H1 (cell line): ENCODE data around the gene WBP1L. TPM values are rescaled to one million over a fixed set of nuclear protein-coding genes. Genes with fewer than 3 reads are reported as not detected.
A peak's percentile ranks its signal among the peaks of the same experiment; 100 is the strongest.
"Not testable (repeated sequence)": the region's sequence is repeated elsewhere in the genome, so short reads cannot be mapped to it uniquely, and the experiment has no call there.

Experiments
- CTCF ChIA-PET: fragments of 300-600 bp; sonication (Branson Sonifier 250); formaldehyde crosslinking; loops from one replicate; lab custom pipeline; 2021; ENCODE audit not compliant: partially characterized antibody; lab: Charles Lee
- POLR2A ChIA-PET: fragments of 300-600 bp; sonication (Branson Sonifier 250); formaldehyde crosslinking; loops from one replicate; lab custom pipeline; 2021; ENCODE audit warnings: inconsistent platforms; ENCODE audit not compliant: partially characterized antibody; lab: Charles Lee
- DNase-seq, 2 experiments: peaks; one replicate each; pipeline versions ENCODE4 v3.0.0 to v3.0.0-alpha.2; 2010 to 2022; ENCODE audit warnings: low spot score in 2 of 2, low read depth in 1 of 2, mixed read lengths in 1 of 2
- FAIRE-seq: peaks from 2 replicates; lab custom pipeline; 2011; peaks lifted over from hg19 to GRCh38; lab: Jason Lieb, UNC
- H2AFZ ChIP-seq: 2 replicates; pipeline ENCODE4 v1.8.1; 2012; ENCODE audit warnings: low read length, inconsistent platforms
- H2AK5ac ChIP-seq: 2 replicates; pipeline ENCODE4 v1.6.1; 2013; ENCODE audit warnings: low read depth, low read length
- H2BK120ac ChIP-seq: replicated peaks from 2 replicates; pipeline ENCODE3; 2013; ENCODE audit warnings: low read depth, low read length, inconsistent platforms
- H2BK12ac ChIP-seq: 2 replicates; pipeline ENCODE4 v1.6.1; 2013; ENCODE audit warnings: low read depth, low read length
- H2BK15ac ChIP-seq: 2 replicates; pipeline ENCODE4 v1.6.1; 2013; ENCODE audit warnings: low read length
- H2BK20ac ChIP-seq: 2 replicates; pipeline ENCODE4 v1.6.1; 2013; ENCODE audit warnings: low read length
- H2BK5ac ChIP-seq: 2 replicates; pipeline ENCODE4 v1.6.1; 2013; ENCODE audit warnings: low read depth, low read length
- H3K14ac ChIP-seq: 2 replicates; pipeline ENCODE4 v1.6.1; 2013; ENCODE audit warnings: inconsistent platforms; ENCODE audit not compliant: insufficient read length
- H3K18ac ChIP-seq: 2 replicates; pipeline ENCODE4 v1.6.1; 2013; ENCODE audit warnings: low read length; ENCODE audit errors: extremely low read depth
- H3K23ac ChIP-seq: 2 replicates; pipeline ENCODE4 v1.6.1; 2013; ENCODE audit warnings: inconsistent platforms; ENCODE audit not compliant: insufficient read length
- H3K23me2 ChIP-seq: 2 replicates; pipeline ENCODE4 v1.6.1; 2013; ENCODE audit warnings: low read depth, low read length
- H3K27ac ChIP-seq: 2 replicates; pipeline ENCODE4 v1.6.1; 2011; ENCODE audit warnings: low read depth, low read length, inconsistent platforms
- H3K27me3 ChIP-seq, 4 experiments: replicated peaks in 1 of 4; 1 replicate in 1 of 4; 2 replicates in 3 of 4; pipeline versions ENCODE4 v1.6.1 to v1.8.1; 2011 to 2013; ENCODE audit warnings: low read length in 3 of 4, mild to moderate bottlenecking in 3 of 4, inconsistent platforms in 2 of 4, mixed read lengths in 2 of 4, moderate library complexity in 1 of 4; ENCODE audit not compliant: control insufficient read depth in 3 of 4, insufficient read depth in 3 of 4; ENCODE audit errors: extremely low read depth in 1 of 4
- H3K36me3 ChIP-seq, 4 experiments: 2 replicates each; pipeline versions ENCODE4 v1.6.1 to v1.8.1; 2011 to 2013; ENCODE audit warnings: mild to moderate bottlenecking in 4 of 4, low read length in 3 of 4, moderate library complexity in 2 of 4, control low read depth in 1 of 4, inconsistent platforms in 1 of 4; ENCODE audit not compliant: insufficient read depth in 4 of 4, control insufficient read depth in 2 of 4
- H3K4ac ChIP-seq: replicated peaks from 2 replicates; pipeline ENCODE3; 2013; ENCODE audit warnings: low read length, low read depth, mixed read lengths, inconsistent platforms; ENCODE audit not compliant: insufficient read length
- H3K4me1 ChIP-seq, 4 experiments: replicated peaks in 1 of 4; 1 replicate in 1 of 4; 2 replicates in 3 of 4; pipeline versions ENCODE4 v1.6.1 to v1.8.1; 2011 to 2013; ENCODE audit warnings: low read length in 3 of 4, inconsistent platforms in 2 of 4, mixed read lengths in 1 of 4; ENCODE audit not compliant: insufficient read depth in 4 of 4, control insufficient read depth in 3 of 4
- H3K4me2 ChIP-seq, 2 experiments: 2 replicates each; pipeline versions ENCODE4 v1.6.1 to v1.8.1; 2011 to 2013; ENCODE audit warnings: low read depth in 2 of 2, low read length in 2 of 2, control low read depth in 1 of 2, inconsistent platforms in 1 of 2, mild to moderate bottlenecking in 1 of 2; ENCODE audit not compliant: insufficient read depth in 1 of 2
- H3K4me3 ChIP-seq, 4 experiments: fragments of 200-600, 300-600 bp in 1 of 4; sonication (generic), shearing (Covaris generic), sonication (Bioruptor Twin) in 1 of 4; 2 replicates each; pipeline versions ENCODE4 v1.5.1 to v1.8.1; 2011 to 2016; ENCODE audit warnings: low read length in 4 of 4, low read depth in 3 of 4, control low read depth in 2 of 4, inconsistent platforms in 2 of 4, mild to moderate bottlenecking in 2 of 4, mixed read lengths in 1 of 4, moderate library complexity in 1 of 4; ENCODE audit not compliant: insufficient read depth in 2 of 4; ENCODE audit errors: extremely low read depth in 1 of 4
- H3K56ac ChIP-seq: replicated peaks from 2 replicates; pipeline ENCODE3; 2013; ENCODE audit warnings: low read depth, mild to moderate bottlenecking, mixed read lengths, low read length, inconsistent platforms; ENCODE audit not compliant: insufficient read length
- H3K79me1 ChIP-seq: 2 replicates; pipeline ENCODE4 v1.6.1; 2013; ENCODE audit warnings: low read depth, low read length, control low read depth
- H3K79me2 ChIP-seq, 2 experiments: 2 replicates each; pipeline versions ENCODE4 v1.6.1 to v1.8.1; 2012 to 2013; ENCODE audit warnings: low read length in 2 of 2, mild to moderate bottlenecking in 2 of 2, inconsistent platforms in 1 of 2; ENCODE audit not compliant: insufficient read depth in 2 of 2, control insufficient read depth in 1 of 2
- H3K9ac ChIP-seq, 4 experiments: replicated peaks in 1 of 4; 1 replicate in 1 of 4; 2 replicates in 3 of 4; pipeline versions ENCODE4 v1.6.1 to v1.8.1; 2011 to 2013; ENCODE audit warnings: low read depth in 3 of 4, low read length in 3 of 4, control low read depth in 2 of 4, mild to moderate bottlenecking in 2 of 4, moderate library complexity in 2 of 4, inconsistent platforms in 1 of 4; ENCODE audit errors: extremely low read depth in 1 of 4
- H3K9me3 ChIP-seq, 2 experiments: 2 replicates each; pipeline versions ENCODE4 v1.6.1 to v1.8.1; 2012 to 2013; ENCODE audit warnings: mild to moderate bottlenecking in 2 of 2, moderate library complexity in 2 of 2, control low read depth in 1 of 2, inconsistent platforms in 1 of 2, low read depth in 1 of 2, low read length in 1 of 2, mixed read lengths in 1 of 2; ENCODE audit not compliant: insufficient read depth in 2 of 2
- H4K20me1 ChIP-seq, 2 experiments: replicated peaks in 1 of 2; 2 replicates each; pipeline versions ENCODE3 to v1.8.1; 2011 to 2013; ENCODE audit warnings: inconsistent platforms in 2 of 2, low read length in 2 of 2, mild to moderate bottlenecking in 1 of 2; ENCODE audit not compliant: insufficient read depth in 2 of 2, control insufficient read depth in 1 of 2
- H4K5ac ChIP-seq: 2 replicates; pipeline ENCODE4 v1.6.1; 2013; ENCODE audit warnings: low read length, low read depth, mixed read lengths, inconsistent platforms; ENCODE audit not compliant: insufficient read length
- H4K8ac ChIP-seq: 2 replicates; pipeline ENCODE4 v1.8.0; 2013; ENCODE audit warnings: mild to moderate bottlenecking, moderate library complexity, low read length, inconsistent platforms; ENCODE audit not compliant: insufficient read depth; ENCODE audit errors: extremely low read depth
- H4K91ac ChIP-seq: replicated peaks from 2 replicates; pipeline ENCODE3; 2013; ENCODE audit warnings: low read length, mixed read lengths, inconsistent platforms; ENCODE audit not compliant: insufficient read length
- RAD21 ChIP-seq, 2 experiments: IDR thresholded peaks in 1 of 2; conservative IDR thresholded peaks in 1 of 2; 2 replicates each; pipeline ENCODE4 v1.6.1; 2011; ENCODE audit warnings: low read depth in 2 of 2, low read length in 2 of 2, improper control_type of control experiment in 1 of 2, inconsistent platforms in 1 of 2, mild to moderate bottlenecking in 1 of 2, moderate library complexity in 1 of 2
- WGBS, 2 experiments: shearing (Covaris generic) in 1 of 2; methylation state at CpG; one replicate each; pipeline versions ENCODE4 v1.1.6 to v1.1.7; 2013 to 2015; ENCODE audit warnings: low lambda C conversion rate in 2 of 2, mixed read lengths in 2 of 2, inconsistent platforms in 1 of 2, low coverage in 1 of 2, missing lambda C conversion rate in 1 of 2; ENCODE audit not compliant: insufficient replicate concordance in 2 of 2, insufficient coverage in 1 of 2, insufficient read length in 1 of 2; ENCODE audit errors: extremely low coverage in 1 of 2, missing lambda C conversion rate in 1 of 2; 5-methylcytosine and 5-hydroxymethylcytosine counted together
- polyA plus RNA-seq, 7 experiments: library from polyadenylated mRNA; depleted of rRNA in 3 of 7; stranded (reverse) in 5 of 7; unstranded in 2 of 7; fragments of >200 nt in 5 of 7; fragments of 200-250 nt in 2 of 7; gene quantifications; 1 replicate in 5 of 7; 2 replicates in 1 of 7; 4 replicates in 1 of 7; pipeline versions ENCODE4 v1.2.1 to v1.2.3, GENCODE V29; 2011 to 2013; ENCODE audit warnings: missing spikeins in 2 of 7, mixed read lengths in 2 of 7
- total RNA-seq: library from RNA; stranded (reverse); fragmentation: NEBNext Ultra II Directional; extraction: Animal tissue kit (Norgen Biotek cat#: 25700); gene quantifications from 2 replicates; pipeline ENCODE4 v1.2.1, GENCODE V29; 2021
- TF ChIP-seq, protein P1 (sequence below), 3 experiments: IDR thresholded peaks; 1 replicate in 2 of 3; 2 replicates in 1 of 3; pipeline versions ENCODE4 v1.5.1 to v1.6.1; 2011; ENCODE audit warnings: low read length in 3 of 3, mild to moderate bottlenecking in 3 of 3, inconsistent platforms in 2 of 3, low read depth in 1 of 3, moderate library complexity in 1 of 3; ENCODE audit not compliant: insufficient read depth in 1 of 3; ENCODE audit errors: control extremely low read depth in 1 of 3

Gene WBP1L
- total and polyA plus RNA-seq, 2 of the 8 experiments (the other 6 are each of a cell fraction or from before 2014, with no cell fraction given) = 26.6 to 29.9 TPM

DNA sequence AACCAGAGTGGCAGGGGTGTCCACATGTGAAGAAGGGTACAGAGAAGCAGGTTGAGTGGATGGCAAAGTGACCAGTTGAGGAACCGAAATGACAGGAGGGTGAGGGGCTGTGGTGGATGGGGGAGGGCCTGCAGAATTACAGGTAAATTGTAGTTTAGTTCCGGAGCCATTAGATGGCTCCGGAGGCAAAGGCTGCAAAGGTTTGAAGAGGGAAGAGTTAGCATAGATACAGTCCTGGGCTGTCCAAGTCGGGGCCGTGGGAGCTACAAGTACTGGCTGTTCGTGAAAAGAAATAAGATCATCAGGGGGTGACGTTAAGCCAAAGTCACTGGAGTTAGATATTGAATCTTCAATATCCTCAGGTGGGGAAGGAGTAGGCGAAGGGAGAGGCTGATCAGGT lies 99.4 kb downstream of the WBP1L start:
- H2BK20ac ChIP-seq, H3K4ac ChIP-seq, H4K20me1 ChIP-seq, H4K8ac ChIP-seq, H3K56ac ChIP-seq, H4K91ac ChIP-seq, FAIRE-seq, H2AK5ac ChIP-seq, H3K36me3 ChIP-seq, H3K27me3 ChIP-seq, H2BK120ac ChIP-seq, H3K79me1 ChIP-seq, H3K27ac ChIP-seq, H3K23me2 ChIP-seq, H2BK15ac ChIP-seq, H4K5ac ChIP-seq, H3K23ac ChIP-seq, H2BK5ac ChIP-seq, H2BK12ac ChIP-seq, H3K4me3 ChIP-seq, H3K9ac ChIP-seq, H3K9me3 ChIP-seq, H3K4me1 ChIP-seq: not testable (repeated sequence)
- H2AFZ ChIP-seq = peak overlapping the region; percentile 69; the same call in 1 of the 2 replicates
- 60% methylated on average over 8 of the region's 8 CpGs; no CpG with 5 or more reads in 1 of the 2 experiments for WGBS, 2 experiments
- CTCF ChIA-PET = interaction anchor here (1.2 to 2.2 kb wide), 4 partner anchors 8 to 59 kb away, joined by 3 to 13 read pairs (median 5); no protein-coding TSS in a partner anchor
- POLR2A ChIA-PET = interaction anchor here (1.1 kb wide), 2 partner anchors 11 to 59 kb away, joined by 3 to 5 read pairs; no protein-coding TSS in a partner anchor
- TF ChIP-seq, protein P1, sequence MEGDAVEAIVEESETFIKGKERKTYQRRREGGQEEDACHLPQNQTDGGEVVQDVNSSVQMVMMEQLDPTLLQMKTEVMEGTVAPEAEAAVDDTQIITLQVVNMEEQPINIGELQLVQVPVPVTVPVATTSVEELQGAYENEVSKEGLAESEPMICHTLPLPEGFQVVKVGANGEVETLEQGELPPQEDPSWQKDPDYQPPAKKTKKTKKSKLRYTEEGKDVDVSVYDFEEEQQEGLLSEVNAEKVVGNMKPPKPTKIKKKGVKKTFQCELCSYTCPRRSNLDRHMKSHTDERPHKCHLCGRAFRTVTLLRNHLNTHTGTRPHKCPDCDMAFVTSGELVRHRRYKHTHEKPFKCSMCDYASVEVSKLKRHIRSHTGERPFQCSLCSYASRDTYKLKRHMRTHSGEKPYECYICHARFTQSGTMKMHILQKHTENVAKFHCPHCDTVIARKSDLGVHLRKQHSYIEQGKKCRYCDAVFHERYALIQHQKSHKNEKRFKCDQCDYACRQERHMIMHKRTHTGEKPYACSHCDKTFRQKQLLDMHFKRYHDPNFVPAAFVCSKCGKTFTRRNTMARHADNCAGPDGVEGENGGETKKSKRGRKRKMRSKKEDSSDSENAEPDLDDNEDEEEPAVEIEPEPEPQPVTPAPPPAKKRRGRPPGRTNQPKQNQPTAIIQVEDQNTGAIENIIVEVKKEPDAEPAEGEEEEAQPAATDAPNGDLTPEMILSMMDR (IDR thresholded peaks at IDR 0.05; ENCODE audit: control extremely low read depth in 1 of 3, insufficient read depth in 1 of 3, low read depth in 1 of 3, low read length in 3 of 3) = peak in 2 of 3 experiments; percentile 19 to 47; a peak in 3 of 4 replicates
- TF ChIP-seq RAD21 (IDR thresholded peaks at IDR 0.05 in 1 of 2, conservative IDR thresholded peaks at IDR 0.05 in 1 of 2; ENCODE audit: low read depth in 2 of 2, low read length in 2 of 2) = peak; percentile 54 to 71
- TF ChIP-seq, all 59 proteins: peak for 2; not testable (repeated sequence) for 57
- not testable (repeated sequence) for H3K79me2 ChIP-seq, H3K4me2 ChIP-seq, H3K18ac ChIP-seq, DNase-seq, H3K14ac ChIP-seq
